NCI-H1092 treated with DMSO at 0.1 percent for 48 hours (cell line): ENCODE results near the gene ATP10A.
"Not testable (repeated sequence)": the region's sequence is repeated elsewhere in the genome, so short reads cannot be mapped to it uniquely, and the experiment has no call there.

Source experiments
- DNase-seq: peaks from one replicate; lab custom pipeline; 2025; lab: John Stamatoyannopoulos, UW

ATP10A gene

GRCh38 chr15:25649390-25649789, 213.7 kb downstream of the ATP10A start:
- DNase-seq, result no peak

DNA sequence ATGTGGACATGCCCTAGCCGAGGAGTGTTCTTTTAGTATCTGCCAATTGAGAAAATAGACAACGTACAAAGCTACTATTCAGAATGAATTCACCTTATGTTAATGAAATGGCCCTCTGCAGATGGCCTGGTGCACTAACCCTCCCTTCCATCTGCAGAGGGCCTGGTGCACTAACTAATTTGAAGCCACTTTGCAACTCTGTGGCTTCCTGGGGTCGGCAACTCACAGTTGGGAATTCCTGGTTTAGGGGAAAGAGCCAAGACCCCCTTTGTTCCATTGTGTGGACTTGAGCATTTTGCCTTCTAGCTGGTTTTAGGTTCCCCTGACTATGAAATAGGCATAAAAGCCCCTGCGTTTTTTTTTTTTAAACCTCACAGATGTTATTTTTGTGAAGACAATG, 220.0 kb downstream of the ATP10A start:
- no peak for DNase-seq

DNA sequence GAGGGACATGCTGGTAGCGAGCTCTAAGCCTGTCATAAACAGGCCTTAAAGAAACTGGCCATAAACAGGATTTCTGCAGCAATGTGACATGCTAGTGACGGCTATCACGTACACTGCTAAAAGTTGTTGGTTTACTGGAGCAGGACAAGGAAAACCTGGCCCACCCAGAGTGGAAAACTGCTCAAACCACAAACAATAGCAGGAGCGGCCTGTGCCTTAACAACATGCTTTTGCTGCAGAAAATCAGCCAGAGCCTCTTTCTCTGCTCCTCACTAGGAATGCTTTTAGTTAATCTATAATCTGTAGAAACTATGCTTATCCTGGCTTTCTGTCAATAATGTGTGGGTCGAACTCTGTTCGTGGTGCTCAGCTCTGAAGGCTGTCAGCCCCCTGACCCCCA, 221.4 kb downstream of the ATP10A start:
- DNase-seq, result no peak

DNA sequence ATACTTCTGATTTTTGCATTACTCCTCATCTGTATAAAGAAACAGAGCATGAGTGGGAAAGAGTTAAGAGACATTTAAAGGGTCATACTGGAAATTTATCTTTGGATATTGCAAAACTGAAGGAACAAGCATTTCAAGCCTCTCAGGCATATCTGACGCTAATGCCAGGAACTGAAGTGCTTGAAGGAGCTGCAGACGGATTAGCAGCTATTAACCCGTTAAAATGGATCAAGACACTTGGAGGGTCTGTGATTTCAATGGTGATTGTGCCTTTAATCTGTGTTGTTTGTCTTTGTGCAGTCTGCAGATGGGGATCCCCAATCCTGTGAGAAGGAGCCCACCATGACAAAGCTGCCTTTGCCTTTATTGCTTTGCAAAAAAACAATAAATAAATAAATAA, 221.8 kb downstream of the ATP10A start:
- no peak for DNase-seq

DNA sequence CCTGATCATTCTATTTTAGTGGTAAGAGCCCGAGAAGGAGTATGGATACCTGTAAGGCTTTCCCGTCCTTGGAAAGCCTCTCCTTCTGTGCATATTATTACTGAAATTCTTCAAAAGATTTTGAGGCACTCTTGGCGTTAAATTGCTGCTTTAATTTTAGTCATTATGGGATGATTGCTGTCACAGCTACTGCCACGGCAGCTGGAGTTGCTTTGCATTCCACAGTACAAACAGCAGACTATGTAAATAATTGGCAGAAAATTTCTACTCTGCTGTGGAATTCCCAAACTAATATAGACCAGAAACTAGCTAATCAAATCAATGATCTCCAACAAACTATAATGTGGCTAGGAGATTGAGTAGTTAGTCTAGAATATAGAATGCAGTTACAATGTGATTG, 222.2 kb downstream of the ATP10A start:
- DNase-seq, result not testable (repeated sequence)

- DNase-seq, result no peak
Measured at GRCh38 chr15:25640381-25640780, 222.7 kb downstream of the ATP10A start.

DNA sequence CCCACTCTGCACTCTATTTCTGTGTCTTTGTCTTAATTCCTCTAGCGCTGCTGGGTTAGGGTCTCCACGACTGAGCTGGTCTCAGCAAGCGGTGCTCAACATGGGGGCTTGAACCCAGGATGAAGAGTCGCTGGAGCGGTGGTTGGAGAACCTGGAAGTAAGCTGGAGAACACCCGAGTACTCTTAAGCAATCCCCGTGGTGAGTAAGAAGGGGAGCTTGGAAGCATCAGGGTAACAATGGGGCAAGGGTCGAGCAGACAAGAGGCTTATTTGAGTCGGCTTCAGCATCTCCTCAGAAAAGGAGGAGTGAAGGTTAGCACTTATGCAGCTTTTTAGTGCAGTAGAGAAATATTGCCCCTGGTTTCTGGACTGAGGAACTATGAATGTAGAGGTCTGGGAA, 226.6 kb downstream of the ATP10A start:
- not testable (repeated sequence) for DNase-seq

DNA sequence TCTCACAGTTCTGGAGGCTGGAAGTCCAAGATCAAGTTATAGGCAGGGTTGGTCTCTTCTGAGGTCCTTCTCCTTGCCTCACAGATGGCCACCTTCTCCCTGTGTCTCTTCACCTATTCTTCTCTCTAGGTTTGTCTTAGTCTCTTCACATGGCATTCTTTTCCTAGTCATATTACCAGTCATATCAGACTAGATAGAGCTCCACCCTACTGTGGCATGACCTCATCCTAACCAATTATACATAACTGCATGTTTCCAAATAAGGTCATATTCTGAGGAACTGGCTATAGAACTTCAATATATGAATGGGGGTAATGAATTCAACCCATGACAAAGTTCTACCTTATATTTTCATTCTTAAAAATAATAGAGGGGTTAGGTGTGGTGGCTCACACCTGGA, 227.9 kb downstream of the ATP10A start:
- DNase-seq, result no peak

- DNase-seq, result no peak
Measured at GRCh38 chr15:25633862-25634261, 229.3 kb downstream of the ATP10A start.

DNA sequence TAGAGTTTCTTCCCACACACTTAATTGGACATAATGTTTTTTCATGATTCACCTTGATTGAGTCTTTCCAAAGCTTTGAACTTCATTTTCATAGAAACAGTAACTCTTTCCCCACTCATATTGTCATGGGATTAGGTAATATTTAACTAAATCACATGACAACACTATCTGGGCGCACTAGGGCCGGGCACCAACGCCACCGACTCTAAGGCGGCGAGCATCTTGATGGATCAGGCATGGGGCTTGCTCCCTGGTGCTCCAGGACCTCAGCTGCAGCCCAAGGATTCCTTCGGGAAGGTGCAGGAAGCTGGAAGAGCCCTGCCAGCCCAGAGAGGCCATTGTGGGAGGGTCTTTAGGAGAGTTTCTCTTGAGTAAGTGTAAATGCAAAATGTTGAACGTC, 231.2 kb downstream of the ATP10A start:
- no peak for DNase-seq
